Thoracic aorta (tissue), 2 donors: ENCODE measurements around the gene HRAS. TPM values are rescaled to one million over a fixed set of nuclear protein-coding genes. Genes with fewer than 3 reads are reported as not detected.

ENCODE experiments used
- ATAC-seq: fragments of 150-250 bp; one replicate; pipeline ENCODE4 v1.8.0; 2017; ENCODE audit warnings: low read depth; ENCODE audit not compliant: insufficient number of reproducible peaks, low FRiP score
- DNase-seq: peaks from one replicate; pipeline ENCODE4 v3.0.0-alpha.2; 2020; ENCODE audit warnings: low spot score
- H3K27ac ChIP-seq, 2 donors: fragments of 200-600 bp; sonication (generic); 1 replicate in 1 of 2; 2 replicates in 1 of 2; pipeline ENCODE4 v1.5.1; 2016; ENCODE audit warnings: mild to moderate bottlenecking in 2 of 2, moderate library complexity in 2 of 2
- H3K27me3 ChIP-seq: fragments of 200-600 bp; sonication (generic); replicated peaks from 2 replicates; pipeline ENCODE4 v1.6.0; 2016; ENCODE audit warnings: mild to moderate bottlenecking; ENCODE audit not compliant: insufficient read depth
- H3K36me3 ChIP-seq: fragments of 200-600 bp; sonication (generic); one replicate; pipeline ENCODE4 v1.5.1; 2016
- H3K4me1 ChIP-seq, 2 donors: fragments of 200-600 bp; sonication (generic); 1 replicate in 1 of 2; 2 replicates in 1 of 2; pipeline versions ENCODE4 v1.5.1 to v1.6.0; 2016; ENCODE audit warnings: low read depth in 2 of 2, mild to moderate bottlenecking in 1 of 2; ENCODE audit not compliant: control insufficient read depth in 1 of 2
- H3K4me3 ChIP-seq: fragments of 200-600 bp; sonication (generic); 2 replicates; pipeline ENCODE4 v1.5.1; 2016; ENCODE audit warnings: mild to moderate bottlenecking
- H3K9me3 ChIP-seq: fragments of 200-600 bp; sonication (generic); 2 replicates; pipeline ENCODE4 v1.5.1; 2016
- CTCF ChIP-seq: fragments of 200-600 bp; sonication (generic); IDR thresholded peaks from one replicate; pipeline ENCODE4 v1.5.1; 2019; ENCODE audit warnings: antibody characterized with exemption
- total RNA-seq, 2 donors: library from RNA; depleted of rRNA; stranded (reverse); fragments of >200 nt; gene quantifications; one replicate each; pipeline versions ENCODE4 v1.1.0 to v1.2.3, GENCODE V29; 2016

The HRAS gene
- total RNA-seq, 2 donors from 2014 or later, result 17.7 to 32.4 TPM

GRCh38 chr11:578276-579035 lies 43.1 kb upstream of the HRAS start:
- H3K4me1 ChIP-seq, result peaks cover 39 to 44% of the 10 kb centered on the region in 2 donors
- no peak overlapping the region for H3K27ac ChIP-seq
- H3K27me3 ChIP-seq, result no peaks in the 10 kb centered on the region
- no peaks in the 10 kb centered on the region for H3K9me3 ChIP-seq
- H3K36me3 ChIP-seq, result peaks cover 18% of the 10 kb centered on the region
- no peak for DNase-seq
- peak overlapping the region; percentile 88 for H3K4me3 ChIP-seq
- no peak for TF ChIP-seq CTCF
- no peak for ATAC-seq

- Histone ChIP-seq H3K36me3 (peaks cover 9% of the 10 kb centered on the region), H3K27ac (no peak overlapping the region), H3K4me1 (peaks cover 39 to 44% of the 10 kb centered on the region in 2 donors), H3K4me3 (peak overlapping the region; percentile 88), H3K9me3 (no peaks in the 10 kb centered on the region), H3K27me3 (no peaks in the 10 kb centered on the region)
- no peak for TF ChIP-seq CTCF
- no peak for ATAC-seq
- DNase-seq, result no peak
Observed at GRCh38 chr11:577611-577894, 42.2 kb upstream of the HRAS start.

- no peak for ATAC-seq
Observed at GRCh38 chr11:576811-577610, 41.6 kb upstream of the HRAS start.

GRCh38 chr11:575996-576768 lies 40.8 kb upstream of the HRAS start, which contains the start of gene PHRF1:
Gene PHRF1 (plus strand): TSS chr11:576470. CDS start chr11:581513, 5,043 bp downstream.
- Histone ChIP-seq H3K4me1 (peaks cover 39 to 44% of the 10 kb centered on the region in 2 donors), H3K9me3 (no peaks in the 10 kb centered on the region), H3K27me3 (no peaks in the 10 kb centered on the region), H3K27ac (peak within 1 kb of the TSS; percentile 83 to 89), H3K36me3 (no peaks in the 10 kb centered on the region), H3K4me3 (peak within 1 kb of the TSS; percentile 88)
- DNase-seq (peak; percentile 73), ATAC-seq (peak; percentile 88)
- TF ChIP-seq CTCF, result no peak

More at GRCh38 chr11:576811-577610, 41.6 kb upstream of the HRAS start:
- Histone ChIP-seq H3K4me1 (peaks cover 39 to 44% of the 10 kb centered on the region in 2 donors), H3K9me3 (no peaks in the 10 kb centered on the region), H3K36me3 (peaks cover 5% of the 10 kb centered on the region), H3K4me3 (peak overlapping the region; percentile 88), H3K27ac (peak overlapping the region; percentile 37 to 64), H3K27me3 (no peaks in the 10 kb centered on the region)
- no peak for TF ChIP-seq CTCF
- no peak for DNase-seq
